ENCODE measurements around the gene CYTH1.

DNA sequence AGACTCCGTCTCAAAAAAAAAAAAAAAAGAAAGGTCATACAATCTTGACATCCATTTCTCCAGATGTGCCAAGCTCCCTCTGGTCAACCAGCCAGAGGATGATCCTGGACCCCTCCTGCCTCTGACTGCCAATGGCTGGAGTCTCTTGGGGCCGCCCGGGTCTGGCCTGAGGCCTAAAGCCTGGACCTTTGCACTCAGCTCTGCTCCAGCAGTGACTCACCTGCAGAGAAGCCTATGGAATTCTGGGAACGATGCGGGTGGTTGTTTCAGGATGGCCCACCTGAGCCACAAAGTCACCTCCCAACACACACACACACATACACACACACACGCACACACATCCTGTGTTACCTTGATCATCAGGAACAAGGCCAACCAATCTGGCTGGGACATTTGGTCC, 140.8 kb downstream of the CYTH1 start:
- TF ChIP-seq, protein P1, sequence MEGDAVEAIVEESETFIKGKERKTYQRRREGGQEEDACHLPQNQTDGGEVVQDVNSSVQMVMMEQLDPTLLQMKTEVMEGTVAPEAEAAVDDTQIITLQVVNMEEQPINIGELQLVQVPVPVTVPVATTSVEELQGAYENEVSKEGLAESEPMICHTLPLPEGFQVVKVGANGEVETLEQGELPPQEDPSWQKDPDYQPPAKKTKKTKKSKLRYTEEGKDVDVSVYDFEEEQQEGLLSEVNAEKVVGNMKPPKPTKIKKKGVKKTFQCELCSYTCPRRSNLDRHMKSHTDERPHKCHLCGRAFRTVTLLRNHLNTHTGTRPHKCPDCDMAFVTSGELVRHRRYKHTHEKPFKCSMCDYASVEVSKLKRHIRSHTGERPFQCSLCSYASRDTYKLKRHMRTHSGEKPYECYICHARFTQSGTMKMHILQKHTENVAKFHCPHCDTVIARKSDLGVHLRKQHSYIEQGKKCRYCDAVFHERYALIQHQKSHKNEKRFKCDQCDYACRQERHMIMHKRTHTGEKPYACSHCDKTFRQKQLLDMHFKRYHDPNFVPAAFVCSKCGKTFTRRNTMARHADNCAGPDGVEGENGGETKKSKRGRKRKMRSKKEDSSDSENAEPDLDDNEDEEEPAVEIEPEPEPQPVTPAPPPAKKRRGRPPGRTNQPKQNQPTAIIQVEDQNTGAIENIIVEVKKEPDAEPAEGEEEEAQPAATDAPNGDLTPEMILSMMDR (IDR thresholded peaks at IDR 0.05): no peak
- TF ChIP-seq TCF7L2 (IDR thresholded peaks at IDR 0.05; ENCODE audit: low read depth, low read length) (no peak), POLR2AphosphoS5 (IDR thresholded peaks at IDR 0.05; ENCODE audit: low read depth, low read length) (no peak), SIN3A (IDR thresholded peaks at IDR 0.05; ENCODE audit: borderline replicate concordance, insufficient read depth, low read depth, low read length) (no peak)
- TF ChIP-seq, protein P2, sequence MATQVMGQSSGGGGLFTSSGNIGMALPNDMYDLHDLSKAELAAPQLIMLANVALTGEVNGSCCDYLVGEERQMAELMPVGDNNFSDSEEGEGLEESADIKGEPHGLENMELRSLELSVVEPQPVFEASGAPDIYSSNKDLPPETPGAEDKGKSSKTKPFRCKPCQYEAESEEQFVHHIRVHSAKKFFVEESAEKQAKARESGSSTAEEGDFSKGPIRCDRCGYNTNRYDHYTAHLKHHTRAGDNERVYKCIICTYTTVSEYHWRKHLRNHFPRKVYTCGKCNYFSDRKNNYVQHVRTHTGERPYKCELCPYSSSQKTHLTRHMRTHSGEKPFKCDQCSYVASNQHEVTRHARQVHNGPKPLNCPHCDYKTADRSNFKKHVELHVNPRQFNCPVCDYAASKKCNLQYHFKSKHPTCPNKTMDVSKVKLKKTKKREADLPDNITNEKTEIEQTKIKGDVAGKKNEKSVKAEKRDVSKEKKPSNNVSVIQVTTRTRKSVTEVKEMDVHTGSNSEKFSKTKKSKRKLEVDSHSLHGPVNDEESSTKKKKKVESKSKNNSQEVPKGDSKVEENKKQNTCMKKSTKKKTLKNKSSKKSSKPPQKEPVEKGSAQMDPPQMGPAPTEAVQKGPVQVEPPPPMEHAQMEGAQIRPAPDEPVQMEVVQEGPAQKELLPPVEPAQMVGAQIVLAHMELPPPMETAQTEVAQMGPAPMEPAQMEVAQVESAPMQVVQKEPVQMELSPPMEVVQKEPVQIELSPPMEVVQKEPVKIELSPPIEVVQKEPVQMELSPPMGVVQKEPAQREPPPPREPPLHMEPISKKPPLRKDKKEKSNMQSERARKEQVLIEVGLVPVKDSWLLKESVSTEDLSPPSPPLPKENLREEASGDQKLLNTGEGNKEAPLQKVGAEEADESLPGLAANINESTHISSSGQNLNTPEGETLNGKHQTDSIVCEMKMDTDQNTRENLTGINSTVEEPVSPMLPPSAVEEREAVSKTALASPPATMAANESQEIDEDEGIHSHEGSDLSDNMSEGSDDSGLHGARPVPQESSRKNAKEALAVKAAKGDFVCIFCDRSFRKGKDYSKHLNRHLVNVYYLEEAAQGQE (IDR thresholded peaks at IDR 0.05; ENCODE audit: insufficient read depth in 1 of 2, low read depth in 2 of 2, low read length in 1 of 2): no peak
